ENCODE results near the gene TADA3.

The TADA3 gene

GRCh38 chr3:9809615-9810432, 17.6 kb upstream of the TADA3 start, which contains the start of gene TTLL3:
TTLL3 (plus strand) TSS chr3:9810262; CDS start chr3:9810662, 400 bp downstream.
- DNase-seq (ENCODE audit: low spot score), result peak; percentile 59

GRCh38 chr3:9809239-9809614, 17.0 kb upstream of the TADA3 start:
- no peak for DNase-seq (ENCODE audit: low spot score)

- peak; percentile 68 for DNase-seq (ENCODE audit: low spot score)
These were observed 16.2 kb upstream of the TADA3 start for GRCh38 chr3:9808345-9809037.

- no peak for DNase-seq (ENCODE audit: low spot score)
These were observed 15.7 kb upstream of the TADA3 start for GRCh38 chr3:9807981-9808344.

GRCh38 chr3:9806688-9807589, 14.7 kb upstream of the TADA3 start:
- DNase-seq (ENCODE audit: low spot score), result no peak

- no peak for DNase-seq (ENCODE audit: low spot score)
These were observed 13.9 kb upstream of the TADA3 start for GRCh38 chr3:9806137-9806536.

- no peak for DNase-seq (ENCODE audit: low spot score)
These were observed 12.7 kb upstream of the TADA3 start for GRCh38 chr3:9804996-9805395.

- no peak for DNase-seq (ENCODE audit: low spot score)
These were observed 11.2 kb upstream of the TADA3 start for GRCh38 chr3:9803494-9803893.

- no peak for DNase-seq (ENCODE audit: low spot score)
These were observed 8.3 kb upstream of the TADA3 start for GRCh38 chr3:9800529-9800928.

GRCh38 chr3:9797196-9797945, 5.1 kb upstream of the TADA3 start:
- no peak for DNase-seq (ENCODE audit: low spot score)

GRCh38 chr3:9795207-9795606, 2.9 kb upstream of the TADA3 start:
- DNase-seq (ENCODE audit: low spot score), result peak; percentile 69

- no peak for DNase-seq (ENCODE audit: low spot score)
These were observed 2.1 kb upstream of the TADA3 start for GRCh38 chr3:9794400-9794799.

- peak; percentile 62 for DNase-seq (ENCODE audit: low spot score)
These were observed 998 bp upstream of the TADA3 start for GRCh38 chr3:9793161-9793781.

- DNase-seq (ENCODE audit: low spot score), result no peak
These were observed 376 bp downstream of the TADA3 start for GRCh38 chr3:9791790-9792404.

- DNase-seq (ENCODE audit: low spot score), result no peak
These were observed 1.1 kb downstream of the TADA3 start for GRCh38 chr3:9791127-9791526.

GRCh38 chr3:9787714-9788113, 4.6 kb downstream of the TADA3 start:
- DNase-seq (ENCODE audit: low spot score), result no peak

- peak; percentile 37 for DNase-seq (ENCODE audit: low spot score)
These were observed 5.2 kb downstream of the TADA3 start for GRCh38 chr3:9786825-9787669.

GRCh38 chr3:9786209-9786739, 6.0 kb downstream of the TADA3 start:
- no peak for DNase-seq (ENCODE audit: low spot score)

GRCh38 chr3:9785602-9786001, 6.7 kb downstream of the TADA3 start:
- DNase-seq (ENCODE audit: low spot score), result no peak

GRCh38 chr3:9784965-9785364, 7.3 kb downstream of the TADA3 start:
- DNase-seq (ENCODE audit: low spot score), result no peak

Data from NAMALWA (cell line).